Measurements from ENCODE around the gene MEI4. TPM values are rescaled to one million over a fixed set of nuclear protein-coding genes. Genes with fewer than 3 reads are reported as not detected.

Gene MEI4
- total and polyA plus RNA-seq, 2 of the 4 experiments (the other 2 are of a cell fraction): not detected

DNA sequence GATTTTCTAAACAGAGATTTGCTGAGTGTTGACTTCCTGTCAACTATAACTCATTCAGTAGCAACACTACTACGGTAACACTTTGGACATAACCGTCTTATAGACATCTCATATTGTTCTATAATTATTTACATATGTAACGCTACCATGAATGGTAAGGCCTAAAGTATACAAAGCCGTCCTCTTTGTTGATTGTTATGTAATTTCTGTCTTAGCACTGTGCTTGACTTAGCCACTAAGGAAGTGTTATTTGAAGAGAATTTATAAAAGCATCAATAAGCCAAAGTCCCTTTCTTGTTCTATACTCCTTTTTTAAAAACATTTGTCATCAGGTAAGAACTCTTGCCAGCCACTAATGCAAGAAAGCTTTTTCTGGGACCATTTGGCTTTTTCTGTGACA, 240.6 kb downstream of the MEI4 start:
- Histone ChIP-seq H2AK5ac (ENCODE audit: low read depth, low read length) (no peak overlapping the region), H3K27ac (ENCODE audit: insufficient read depth, low read length) (no peak overlapping the region), H2AK9ac (replicated peaks; ENCODE audit: low read depth, low read length, poor library complexity) (no peak overlapping the region), H4K5ac (ENCODE audit: low read depth, low read length) (no peak overlapping the region), H4K20me1 (ENCODE audit: insufficient read depth, low read length) (no peaks in the 10 kb centered on the region), H4K8ac (ENCODE audit: low read depth in 2 of 2, low read length in 2 of 2) (no peak overlapping the region), H4K91ac (ENCODE audit: insufficient read depth, low read depth, low read length) (no peak overlapping the region), H2BK120ac (ENCODE audit: low read depth, low read length) (no peak overlapping the region), H2BK15ac (ENCODE audit: low read depth, low read length) (no peak overlapping the region), H3K9me1 (ENCODE audit: insufficient read depth, low read length) (no peaks in the 10 kb centered on the region), H3K4me1 (ENCODE audit: control insufficient read depth, insufficient read depth, low read length) (no peaks in the 10 kb centered on the region), H3K56ac (ENCODE audit: extremely low read depth, insufficient read depth, low read length) (no peak overlapping the region), H3K9ac (ENCODE audit: low read depth, low read length) (no peak overlapping the region), H3K36me3 (ENCODE audit: control insufficient read depth, insufficient read depth, low read length) (no peaks in the 10 kb centered on the region), H3K9me3 (ENCODE audit: control insufficient read depth, insufficient read depth, low read length) (peaks cover 20% of the 10 kb centered on the region), H3K4me3 (ENCODE audit: insufficient read depth, low read depth, low read length) (no peak overlapping the region), H3K23ac (ENCODE audit: low read depth, low read length) (no peak overlapping the region), H2BK5ac (ENCODE audit: low read depth, low read length, poor library complexity, severe bottlenecking) (no peak overlapping the region), H2AFZ (replicated peaks; ENCODE audit: low read length, poor library complexity) (no peak overlapping the region), H2BK20ac (ENCODE audit: low read depth, low read length) (no peak overlapping the region), H3K4ac (ENCODE audit: low read depth, low read length) (no peak overlapping the region), H3K27me3 (ENCODE audit: control insufficient read depth, insufficient read depth, low read length) (no peaks in the 10 kb centered on the region), H3K79me1 (ENCODE audit: low read depth in 1 of 2, low read length in 2 of 2) (no peaks in the 10 kb centered on the region), H3K18ac (ENCODE audit: low read depth, low read length) (no peak overlapping the region), H3K4me2 (ENCODE audit: low read depth, low read length) (no peak overlapping the region), H3K14ac (replicated peaks; ENCODE audit: low read depth, low read length) (no peak overlapping the region)
- dilution Hi-C loops (cut with HindIII; ENCODE audit: low sequenced_read_pairs, unreplicated experiment): no loop called here
- ATAC-seq (ENCODE audit: low read depth) (no peak), DNase-seq (no peak)
- ChIA-PET POLR2A (ENCODE audit: unreplicated experiment) (no interaction called here), CTCF (no interaction called here)
- no CpG with 5 or more reads among the region's 4 CpGs for WGBS, 2 experiments (ENCODE audit: extremely low coverage in 2 of 2, insufficient read length in 1 of 2)
- in situ Hi-C loops (cut with MboI; ENCODE audit: low sequenced_read_pairs): no loop called here
- TF ChIP-seq SMC3 (IDR thresholded peaks at IDR 0.05; ENCODE audit: low read depth, low read length): no peak
- no peak for TF ChIP-seq RCOR1 (IDR thresholded peaks at IDR 0.05; ENCODE audit: insufficient replicate concordance, low read length)
- TF ChIP-seq FOS (IDR thresholded peaks at IDR 0.05; ENCODE audit: low read depth, low read length): no peak
- no TSS peak for BruUV-seq (replicated peaks)
- intact Hi-C loops (cut with micrococcal nuclease): no loop called here
